Stomach (tissue), 9 donors: Measurements from ENCODE around the gene UBXN2A. TPM values are rescaled to one million over a fixed set of nuclear protein-coding genes. Genes with fewer than 3 reads are reported as not detected.

Source experiments
- DNase-seq, 2 donors: peaks; one replicate each; pipeline versions ENCODE4 v3.0.0 to v3.0.0-alpha.2; 2013 to 2019
- H3K27ac ChIP-seq, 5 donors: fragments of 200-600 bp in 4 of 5; sonication (generic) in 4 of 5; one replicate each; pipeline ENCODE4 v1.5.1; 2013 to 2019; ENCODE audit warnings: mild to moderate bottlenecking in 1 of 5, moderate library complexity in 1 of 5
- H3K27me3 ChIP-seq, 3 donors: fragments of 200-600 bp; sonication (generic); one replicate each; pipeline ENCODE4 v1.5.1; 2017 to 2019; ENCODE audit warnings: mixed run types in 1 of 3
- H3K36me3 ChIP-seq, 4 donors: fragments of 200-600 bp; sonication (generic); 1 replicate in 3 of 4; 2 replicates in 1 of 4; pipeline ENCODE4 v1.5.1; 2016 to 2019
- H3K4me1 ChIP-seq, 4 donors: fragments of 200-600 bp; sonication (generic); one replicate each; pipeline ENCODE4 v1.5.1; 2016 to 2019
- H3K4me3 ChIP-seq, 4 donors: fragments of 200-600 bp; sonication (generic) in 3 of 4; one replicate each; pipeline ENCODE4 v1.5.1; 2016 to 2019; ENCODE audit warnings: mild to moderate bottlenecking in 1 of 4
- H3K9me3 ChIP-seq, 4 donors: fragments of 200-600 bp; sonication (generic); one replicate each; pipeline ENCODE4 v1.5.1; 2016 to 2019
- CTCF ChIP-seq, 7 experiments: fragments of 450-650 bp in 4 of 7; fragments of 200-600 bp in 3 of 7; sonication (generic) in 3 of 7; IDR thresholded peaks; one replicate each; pipeline ENCODE4 v1.5.1; 2016 to 2019; ENCODE audit warnings: antibody characterized with exemption in 7 of 7, control low read depth in 2 of 7, mild to moderate bottlenecking in 1 of 7
- EP300 ChIP-seq: sonication (generic); formaldehyde crosslinking; IDR thresholded peaks from one replicate; pipeline ENCODE4 v1.6.1; 2017; ENCODE audit warnings: antibody characterized with exemption
- POLR2A ChIP-seq, 4 donors: fragments of 450-650 bp; IDR thresholded peaks; one replicate each; pipeline ENCODE4 v1.6.1; 2016; ENCODE audit warnings: antibody characterized with exemption in 4 of 4, control low read depth in 2 of 4, mild to moderate bottlenecking in 1 of 4, moderate library complexity in 1 of 4
- POLR2AphosphoS5 ChIP-seq, 3 donors: sonication (generic); formaldehyde crosslinking; IDR thresholded peaks; one replicate each; pipeline ENCODE4 v1.6.1; 2016; ENCODE audit warnings: antibody characterized with exemption in 3 of 3
- WGBS, 5 donors: extraction: QIAGEN DNeasy Blood & Tissue Kit in 3 of 5; methylation state at CpG; one replicate each; pipeline versions ENCODE4 v1.1.5 to v1.1.7; 2013 to 2018; 5-methylcytosine and 5-hydroxymethylcytosine counted together
- intact Hi-C: fragments of 100-400 bp; cut with DNase I; formaldehyde crosslinking; loops from one replicate; pipeline ENCODE4 v1.15.1; 2023; ENCODE audit warnings: low total_unique reads
- polyA plus RNA-seq, 3 donors: library from polyadenylated mRNA; stranded (reverse); fragments of 200-250 nt; gene quantifications; one replicate each; pipeline ENCODE4 v1.2.3, GENCODE V29; 2013
- total RNA-seq, 5 donors: library from RNA; depleted of rRNA; stranded (reverse); fragments of >200 nt; gene quantifications; one replicate each; pipeline versions ENCODE4 v1.1.0 to v1.2.3, GENCODE V29; 2014 to 2016
- donor health status: healthy with polysubstance abuse.
- donor health status: Bipolar disorder and iron deficiency.
- donor health status: healthy.

UBXN2A gene
- total and polyA plus RNA-seq, 8 donors = 3.6 to 53.6 (median 7.6) TPM

GRCh38 chr2:23954325-23955014, 14.2 kb downstream of the UBXN2A start:
- DNase-seq = no peak
- H3K27me3 ChIP-seq = no peaks in the 10 kb centered on the region
- H3K36me3 ChIP-seq = peaks cover 0 to 16% (median 8%) of the 10 kb centered on the region in 4 donors
- no peak overlapping the region for H3K4me3 ChIP-seq
- no peaks in the 10 kb centered on the region for H3K9me3 ChIP-seq
- TF ChIP-seq POLR2AphosphoS5 (IDR thresholded peaks at IDR 0.05) (no peak), EP300 (no peak), POLR2A (IDR thresholded peaks at IDR 0.05) (no peak), CTCF (IDR thresholded peaks at IDR 0.05) (no peak)
- 90 to 94% (median 91%) methylated on average over 6 of the region's 6 CpGs for WGBS, 5 donors
- no peak overlapping the region for H3K27ac ChIP-seq
- intact Hi-C loops = no loop called here
- peaks cover 0 to 5% (median 0%) of the 10 kb centered on the region in 4 donors for H3K4me1 ChIP-seq

GRCh38 chr2:23967846-23968245, 27.6 kb downstream of the UBXN2A start:
- 96 to 98% (median 97%) methylated on average over 4 of the region's 4 CpGs for WGBS, 5 donors
- H3K36me3 ChIP-seq = peaks cover 7 to 26% (median 22%) of the 10 kb centered on the region in 4 donors
- no peaks in the 10 kb centered on the region for H3K27me3 ChIP-seq
- H3K9me3 ChIP-seq = no peaks in the 10 kb centered on the region
- intact Hi-C loops = no loop called here
- no peak overlapping the region for H3K27ac ChIP-seq
- H3K4me1 ChIP-seq = no peaks in the 10 kb centered on the region
- DNase-seq = no peak
- H3K4me3 ChIP-seq = no peak overlapping the region
- TF ChIP-seq POLR2A (IDR thresholded peaks at IDR 0.05) (no peak), EP300 (no peak), POLR2AphosphoS5 (IDR thresholded peaks at IDR 0.05) (no peak), CTCF (IDR thresholded peaks at IDR 0.05) (no peak)

GRCh38 chr2:23976883-23977282, 36.6 kb downstream of the UBXN2A start:
- no peak for TF ChIP-seq POLR2A (IDR thresholded peaks at IDR 0.05)
- no peak for TF ChIP-seq CTCF (IDR thresholded peaks at IDR 0.05)
- no peak for TF ChIP-seq EP300
- no peak for TF ChIP-seq POLR2AphosphoS5 (IDR thresholded peaks at IDR 0.05)

GRCh38 chr2:23988371-23988770, 48.1 kb downstream of the UBXN2A start:
- no peaks in the 10 kb centered on the region for H3K4me1 ChIP-seq
- 45 to 59% (median 58%) methylated on average over 2 of the region's 2 CpGs for WGBS, 5 donors
- TF ChIP-seq EP300 (no peak), CTCF (IDR thresholded peaks at IDR 0.05) (peak in 1 of 7 experiments; percentile 9)
- H3K27me3 ChIP-seq = no peaks in the 10 kb centered on the region
- no peak overlapping the region for H3K27ac ChIP-seq
- peaks cover 3 to 59% (median 46%) of the 10 kb centered on the region in 4 donors for H3K36me3 ChIP-seq
- intact Hi-C loops = no loop called here
- H3K9me3 ChIP-seq = no peaks in the 10 kb centered on the region
- DNase-seq = no peak
- no peak overlapping the region for H3K4me3 ChIP-seq

More at GRCh38 chr2:23976883-23977282, 36.6 kb downstream of the UBXN2A start:
- no peak overlapping the region for H3K27ac ChIP-seq
- DNase-seq = no peak
- no peaks in the 10 kb centered on the region for H3K27me3 ChIP-seq
- H3K4me3 ChIP-seq = no peak overlapping the region
- no peaks in the 10 kb centered on the region for H3K4me1 ChIP-seq
- intact Hi-C loops = no loop called here
- WGBS, 5 donors = 89 to 100% (median 99%) methylated on average over 8 of the region's 8 CpGs
- no peaks in the 10 kb centered on the region for H3K9me3 ChIP-seq
- peaks cover 23 to 74% (median 62%) of the 10 kb centered on the region in 4 donors for H3K36me3 ChIP-seq
